Sigmoid colon (tissue), 4 donors: ENCODE measurements around the gene CTNNBL1.

Experiments
- POLR2A ChIP-seq, 2 donors: fragments of 450-650 bp; IDR thresholded peaks; one replicate each; pipeline ENCODE4 v1.6.1; 2016; ENCODE audit warnings: antibody characterized with exemption in 2 of 2, mild to moderate bottlenecking in 2 of 2, moderate library complexity in 2 of 2
- POLR2AphosphoS5 ChIP-seq, 4 donors: sonication (generic); formaldehyde crosslinking; IDR thresholded peaks; one replicate each; pipeline ENCODE4 v1.6.1; 2017; ENCODE audit warnings: antibody characterized with exemption in 4 of 4
- TF ChIP-seq, protein P1 (sequence below), 4 experiments: fragments of 450-650 bp in 3 of 4; fragments of 200-600 bp in 1 of 4; IDR thresholded peaks; one replicate each; pipeline ENCODE4 v1.5.1; 2016 to 2019; ENCODE audit warnings: antibody characterized with exemption in 4 of 4, mild to moderate bottlenecking in 3 of 4, moderate library complexity in 2 of 4

DNA sequence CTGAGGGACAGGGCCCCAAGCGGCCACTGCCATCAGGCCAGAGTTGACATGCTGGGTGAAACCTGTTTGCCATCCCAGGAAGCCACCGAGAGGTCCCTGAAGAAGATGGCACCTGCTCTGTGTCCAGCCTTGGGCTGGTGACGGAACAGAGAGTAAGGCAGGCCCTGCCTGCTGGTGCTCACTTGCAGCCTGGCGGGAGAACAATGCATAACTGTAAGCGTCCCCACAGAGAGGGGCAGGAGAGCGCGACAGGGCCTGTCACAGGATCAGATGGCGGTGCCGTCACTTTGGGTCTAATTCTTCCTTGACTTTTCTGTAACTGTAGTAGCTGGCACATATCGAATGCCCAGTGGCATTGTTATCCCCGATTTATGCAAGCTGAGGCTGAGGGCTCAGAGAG is 180.1 kb downstream of the CTNNBL1 start:
- TF ChIP-seq, protein P1, sequence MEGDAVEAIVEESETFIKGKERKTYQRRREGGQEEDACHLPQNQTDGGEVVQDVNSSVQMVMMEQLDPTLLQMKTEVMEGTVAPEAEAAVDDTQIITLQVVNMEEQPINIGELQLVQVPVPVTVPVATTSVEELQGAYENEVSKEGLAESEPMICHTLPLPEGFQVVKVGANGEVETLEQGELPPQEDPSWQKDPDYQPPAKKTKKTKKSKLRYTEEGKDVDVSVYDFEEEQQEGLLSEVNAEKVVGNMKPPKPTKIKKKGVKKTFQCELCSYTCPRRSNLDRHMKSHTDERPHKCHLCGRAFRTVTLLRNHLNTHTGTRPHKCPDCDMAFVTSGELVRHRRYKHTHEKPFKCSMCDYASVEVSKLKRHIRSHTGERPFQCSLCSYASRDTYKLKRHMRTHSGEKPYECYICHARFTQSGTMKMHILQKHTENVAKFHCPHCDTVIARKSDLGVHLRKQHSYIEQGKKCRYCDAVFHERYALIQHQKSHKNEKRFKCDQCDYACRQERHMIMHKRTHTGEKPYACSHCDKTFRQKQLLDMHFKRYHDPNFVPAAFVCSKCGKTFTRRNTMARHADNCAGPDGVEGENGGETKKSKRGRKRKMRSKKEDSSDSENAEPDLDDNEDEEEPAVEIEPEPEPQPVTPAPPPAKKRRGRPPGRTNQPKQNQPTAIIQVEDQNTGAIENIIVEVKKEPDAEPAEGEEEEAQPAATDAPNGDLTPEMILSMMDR (IDR thresholded peaks at IDR 0.05): no peak
- TF ChIP-seq POLR2A (IDR thresholded peaks at IDR 0.05): no peak
- no peak for TF ChIP-seq POLR2AphosphoS5 (IDR thresholded peaks at IDR 0.05)
